H1 (cell line): Measurements from ENCODE around the gene TGOLN2. TPM values are rescaled to one million over a fixed set of nuclear protein-coding genes. Genes with fewer than 3 reads are reported as not detected.

Source experiments
- CTCF ChIA-PET: fragments of 300-600 bp; sonication (Branson Sonifier 250); formaldehyde crosslinking; loops from one replicate; lab custom pipeline; 2021; ENCODE audit not compliant: partially characterized antibody; lab: Charles Lee
- POLR2A ChIA-PET: fragments of 300-600 bp; sonication (Branson Sonifier 250); formaldehyde crosslinking; loops from one replicate; lab custom pipeline; 2021; ENCODE audit warnings: inconsistent platforms; ENCODE audit not compliant: partially characterized antibody; lab: Charles Lee
- DNase-seq, 2 experiments: peaks; one replicate each; pipeline versions ENCODE4 v3.0.0 to v3.0.0-alpha.2; 2010 to 2022; ENCODE audit warnings: low spot score in 2 of 2, low read depth in 1 of 2, mixed read lengths in 1 of 2
- FAIRE-seq: peaks from 2 replicates; lab custom pipeline; 2011; peaks lifted over from hg19 to GRCh38; lab: Jason Lieb, UNC
- H2AFZ ChIP-seq: 2 replicates; pipeline ENCODE4 v1.8.1; 2012; ENCODE audit warnings: low read length, inconsistent platforms
- H2AK5ac ChIP-seq: 2 replicates; pipeline ENCODE4 v1.6.1; 2013; ENCODE audit warnings: low read depth, low read length
- H2BK120ac ChIP-seq: replicated peaks from 2 replicates; pipeline ENCODE3; 2013; ENCODE audit warnings: low read depth, low read length, inconsistent platforms
- H2BK12ac ChIP-seq: 2 replicates; pipeline ENCODE4 v1.6.1; 2013; ENCODE audit warnings: low read depth, low read length
- H2BK15ac ChIP-seq: 2 replicates; pipeline ENCODE4 v1.6.1; 2013; ENCODE audit warnings: low read length
- H2BK20ac ChIP-seq: 2 replicates; pipeline ENCODE4 v1.6.1; 2013; ENCODE audit warnings: low read length
- H2BK5ac ChIP-seq: 2 replicates; pipeline ENCODE4 v1.6.1; 2013; ENCODE audit warnings: low read depth, low read length
- H3K14ac ChIP-seq: 2 replicates; pipeline ENCODE4 v1.6.1; 2013; ENCODE audit warnings: inconsistent platforms; ENCODE audit not compliant: insufficient read length
- H3K18ac ChIP-seq: 2 replicates; pipeline ENCODE4 v1.6.1; 2013; ENCODE audit warnings: low read length; ENCODE audit errors: extremely low read depth
- H3K23ac ChIP-seq: 2 replicates; pipeline ENCODE4 v1.6.1; 2013; ENCODE audit warnings: inconsistent platforms; ENCODE audit not compliant: insufficient read length
- H3K23me2 ChIP-seq: 2 replicates; pipeline ENCODE4 v1.6.1; 2013; ENCODE audit warnings: low read depth, low read length
- H3K27ac ChIP-seq: 2 replicates; pipeline ENCODE4 v1.6.1; 2011; ENCODE audit warnings: low read depth, low read length, inconsistent platforms
- H3K27me3 ChIP-seq, 4 experiments: replicated peaks in 1 of 4; 1 replicate in 1 of 4; 2 replicates in 3 of 4; pipeline versions ENCODE4 v1.6.1 to v1.8.1; 2011 to 2013; ENCODE audit warnings: low read length in 3 of 4, mild to moderate bottlenecking in 3 of 4, inconsistent platforms in 2 of 4, mixed read lengths in 2 of 4, moderate library complexity in 1 of 4; ENCODE audit not compliant: control insufficient read depth in 3 of 4, insufficient read depth in 3 of 4; ENCODE audit errors: extremely low read depth in 1 of 4
- H3K36me3 ChIP-seq, 4 experiments: 2 replicates each; pipeline versions ENCODE4 v1.6.1 to v1.8.1; 2011 to 2013; ENCODE audit warnings: mild to moderate bottlenecking in 4 of 4, low read length in 3 of 4, moderate library complexity in 2 of 4, control low read depth in 1 of 4, inconsistent platforms in 1 of 4; ENCODE audit not compliant: insufficient read depth in 4 of 4, control insufficient read depth in 2 of 4
- H3K4ac ChIP-seq: replicated peaks from 2 replicates; pipeline ENCODE3; 2013; ENCODE audit warnings: low read length, low read depth, mixed read lengths, inconsistent platforms; ENCODE audit not compliant: insufficient read length
- H3K4me1 ChIP-seq, 4 experiments: replicated peaks in 1 of 4; 1 replicate in 1 of 4; 2 replicates in 3 of 4; pipeline versions ENCODE4 v1.6.1 to v1.8.1; 2011 to 2013; ENCODE audit warnings: low read length in 3 of 4, inconsistent platforms in 2 of 4, mixed read lengths in 1 of 4; ENCODE audit not compliant: insufficient read depth in 4 of 4, control insufficient read depth in 3 of 4
- H3K4me2 ChIP-seq, 2 experiments: 2 replicates each; pipeline versions ENCODE4 v1.6.1 to v1.8.1; 2011 to 2013; ENCODE audit warnings: low read depth in 2 of 2, low read length in 2 of 2, control low read depth in 1 of 2, inconsistent platforms in 1 of 2, mild to moderate bottlenecking in 1 of 2; ENCODE audit not compliant: insufficient read depth in 1 of 2
- H3K4me3 ChIP-seq, 4 experiments: fragments of 200-600, 300-600 bp in 1 of 4; sonication (generic), shearing (Covaris generic), sonication (Bioruptor Twin) in 1 of 4; 2 replicates each; pipeline versions ENCODE4 v1.5.1 to v1.8.1; 2011 to 2016; ENCODE audit warnings: low read length in 4 of 4, low read depth in 3 of 4, control low read depth in 2 of 4, inconsistent platforms in 2 of 4, mild to moderate bottlenecking in 2 of 4, mixed read lengths in 1 of 4, moderate library complexity in 1 of 4; ENCODE audit not compliant: insufficient read depth in 2 of 4; ENCODE audit errors: extremely low read depth in 1 of 4
- H3K56ac ChIP-seq: replicated peaks from 2 replicates; pipeline ENCODE3; 2013; ENCODE audit warnings: low read depth, mild to moderate bottlenecking, mixed read lengths, low read length, inconsistent platforms; ENCODE audit not compliant: insufficient read length
- H3K79me1 ChIP-seq: 2 replicates; pipeline ENCODE4 v1.6.1; 2013; ENCODE audit warnings: low read depth, low read length, control low read depth
- H3K79me2 ChIP-seq, 2 experiments: 2 replicates each; pipeline versions ENCODE4 v1.6.1 to v1.8.1; 2012 to 2013; ENCODE audit warnings: low read length in 2 of 2, mild to moderate bottlenecking in 2 of 2, inconsistent platforms in 1 of 2; ENCODE audit not compliant: insufficient read depth in 2 of 2, control insufficient read depth in 1 of 2
- H3K9ac ChIP-seq, 4 experiments: replicated peaks in 1 of 4; 1 replicate in 1 of 4; 2 replicates in 3 of 4; pipeline versions ENCODE4 v1.6.1 to v1.8.1; 2011 to 2013; ENCODE audit warnings: low read depth in 3 of 4, low read length in 3 of 4, control low read depth in 2 of 4, mild to moderate bottlenecking in 2 of 4, moderate library complexity in 2 of 4, inconsistent platforms in 1 of 4; ENCODE audit errors: extremely low read depth in 1 of 4
- H3K9me3 ChIP-seq, 2 experiments: 2 replicates each; pipeline versions ENCODE4 v1.6.1 to v1.8.1; 2012 to 2013; ENCODE audit warnings: mild to moderate bottlenecking in 2 of 2, moderate library complexity in 2 of 2, control low read depth in 1 of 2, inconsistent platforms in 1 of 2, low read depth in 1 of 2, low read length in 1 of 2, mixed read lengths in 1 of 2; ENCODE audit not compliant: insufficient read depth in 2 of 2
- H4K20me1 ChIP-seq, 2 experiments: replicated peaks in 1 of 2; 2 replicates each; pipeline versions ENCODE3 to v1.8.1; 2011 to 2013; ENCODE audit warnings: inconsistent platforms in 2 of 2, low read length in 2 of 2, mild to moderate bottlenecking in 1 of 2; ENCODE audit not compliant: insufficient read depth in 2 of 2, control insufficient read depth in 1 of 2
- H4K5ac ChIP-seq: 2 replicates; pipeline ENCODE4 v1.6.1; 2013; ENCODE audit warnings: low read length, low read depth, mixed read lengths, inconsistent platforms; ENCODE audit not compliant: insufficient read length
- H4K8ac ChIP-seq: 2 replicates; pipeline ENCODE4 v1.8.0; 2013; ENCODE audit warnings: mild to moderate bottlenecking, moderate library complexity, low read length, inconsistent platforms; ENCODE audit not compliant: insufficient read depth; ENCODE audit errors: extremely low read depth
- H4K91ac ChIP-seq: replicated peaks from 2 replicates; pipeline ENCODE3; 2013; ENCODE audit warnings: low read length, mixed read lengths, inconsistent platforms; ENCODE audit not compliant: insufficient read length
- ASH2L ChIP-seq: fragments of 200-600, 300-600 bp; sonication (generic); IDR thresholded peaks from one replicate; pipeline ENCODE4 v1.7.1; 2017; ENCODE audit warnings: low read length
- BACH1 ChIP-seq: IDR thresholded peaks from 2 replicates; pipeline ENCODE4 v1.6.1; 2012; ENCODE audit warnings: low read length, improper control_type of control experiment
- BRCA1 ChIP-seq: IDR thresholded peaks from 2 replicates; pipeline ENCODE4 v1.6.1; 2012; ENCODE audit warnings: low read depth, low read length, improper control_type of control experiment
- CBX8 ChIP-seq: fragments of 300-800, 300-1000 bp; sonication (generic); IDR thresholded peaks from 2 replicates; pipeline ENCODE4 v1.7.1; 2016; ENCODE audit warnings: low read depth, low read length, borderline replicate concordance
- CHD2 ChIP-seq: IDR thresholded peaks from 2 replicates; pipeline ENCODE4 v1.6.1; 2012; ENCODE audit warnings: low read length, improper control_type of control experiment
- JUN ChIP-seq: IDR thresholded peaks from 2 replicates; pipeline ENCODE4 v1.6.1; 2011; ENCODE audit warnings: low read depth, mild to moderate bottlenecking, improper control_type of control experiment, low read length
- POLR2A ChIP-seq, 2 experiments: IDR thresholded peaks; 1 replicate in 1 of 2; 2 replicates in 1 of 2; pipeline ENCODE4 v1.6.1; 2011; ENCODE audit warnings: low read depth in 2 of 2, low read length in 2 of 2, mild to moderate bottlenecking in 2 of 2; ENCODE audit errors: control extremely low read depth in 1 of 2
- RFX5 ChIP-seq: IDR thresholded peaks from 2 replicates; pipeline ENCODE4 v1.6.1; 2011; ENCODE audit warnings: low read depth, low read length, improper control_type of control experiment, borderline replicate concordance
- SP2 ChIP-seq: IDR thresholded peaks from 2 replicates; pipeline ENCODE4 v1.6.1; 2012; ENCODE audit warnings: mild to moderate bottlenecking, low read length, inconsistent platforms
- TEAD4 ChIP-seq: IDR thresholded peaks from 2 replicates; pipeline ENCODE4 v1.6.1; 2012; ENCODE audit warnings: low read depth, low read length, inconsistent platforms, mixed read lengths
- USF2 ChIP-seq: IDR thresholded peaks from 2 replicates; pipeline ENCODE4 v1.6.1; 2011; ENCODE audit warnings: low read length, improper control_type of control experiment
- YY1 ChIP-seq: IDR thresholded peaks from 2 replicates; pipeline ENCODE4 v1.6.1; 2011; ENCODE audit warnings: low read depth, mild to moderate bottlenecking, low read length
- WGBS, 2 experiments: shearing (Covaris generic) in 1 of 2; methylation state at CpG; one replicate each; pipeline versions ENCODE4 v1.1.6 to v1.1.7; 2013 to 2015; ENCODE audit warnings: low lambda C conversion rate in 2 of 2, mixed read lengths in 2 of 2, inconsistent platforms in 1 of 2, low coverage in 1 of 2, missing lambda C conversion rate in 1 of 2; ENCODE audit not compliant: insufficient replicate concordance in 2 of 2, insufficient coverage in 1 of 2, insufficient read length in 1 of 2; ENCODE audit errors: extremely low coverage in 1 of 2, missing lambda C conversion rate in 1 of 2; 5-methylcytosine and 5-hydroxymethylcytosine counted together
- polyA plus RNA-seq, 7 experiments: library from polyadenylated mRNA; depleted of rRNA in 3 of 7; stranded (reverse) in 5 of 7; unstranded in 2 of 7; fragments of >200 nt in 5 of 7; fragments of 200-250 nt in 2 of 7; gene quantifications; 1 replicate in 5 of 7; 2 replicates in 1 of 7; 4 replicates in 1 of 7; pipeline versions ENCODE4 v1.2.1 to v1.2.3, GENCODE V29; 2011 to 2013; ENCODE audit warnings: missing spikeins in 2 of 7, mixed read lengths in 2 of 7
- total RNA-seq: library from RNA; stranded (reverse); fragmentation: NEBNext Ultra II Directional; extraction: Animal tissue kit (Norgen Biotek cat#: 25700); gene quantifications from 2 replicates; pipeline ENCODE4 v1.2.1, GENCODE V29; 2021
- TF ChIP-seq, protein P1 (sequence below): IDR thresholded peaks from 2 replicates; pipeline ENCODE4 v1.6.1; 2012; ENCODE audit warnings: inconsistent platforms

TGOLN2 gene
- total and polyA plus RNA-seq, 2 of the 8 experiments (the other 6 are each of a cell fraction or from before 2014, with no cell fraction given), result 33.9 to 38.9 TPM

DNA sequence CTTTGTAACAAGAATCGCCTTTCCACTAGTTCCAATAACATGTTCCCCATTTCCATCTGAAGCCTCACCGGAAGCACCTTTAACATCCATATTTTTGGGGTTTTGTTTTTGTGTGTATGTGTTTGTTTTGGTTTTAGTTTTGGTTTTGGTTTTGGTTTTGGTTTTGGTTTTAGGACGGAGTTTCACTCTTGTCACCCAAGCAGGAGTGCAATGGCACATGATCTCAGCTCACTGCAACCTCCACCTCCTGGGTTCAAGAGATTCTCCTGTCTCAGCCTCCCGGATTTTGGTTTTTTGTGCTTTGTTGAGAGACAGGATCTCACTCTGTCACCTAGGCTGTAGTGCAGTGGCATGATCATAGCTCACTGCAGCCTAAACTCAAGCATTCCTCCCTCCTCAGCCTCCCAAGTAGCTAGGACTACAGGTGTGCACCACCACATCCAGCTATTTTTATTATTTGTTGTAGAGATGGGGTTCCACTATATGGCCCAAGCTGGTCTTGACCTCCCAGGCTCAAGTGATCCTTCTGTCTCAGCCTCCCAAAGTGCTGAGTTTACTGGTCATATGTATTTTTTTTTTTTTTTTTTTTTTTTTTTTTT, 36.3 kb downstream of the TGOLN2 start:
- DNase-seq (no peak), FAIRE-seq (no peak)
- H3K27ac ChIP-seq, result no peak overlapping the region
- H4K8ac ChIP-seq, result no peak overlapping the region
- 95% methylated on average over 4 of the region's 4 CpGs; no CpG with 5 or more reads in 1 of the 2 experiments for WGBS, 2 experiments
- no peak overlapping the region for H2AK5ac ChIP-seq
- no peak overlapping the region for H2BK12ac ChIP-seq
- peaks cover 0 to 3% of the 10 kb centered on the region in 2 experiments for H4K20me1 ChIP-seq
- H3K23ac ChIP-seq, result no peak overlapping the region
- H2AFZ ChIP-seq, result no peak overlapping the region
- H3K18ac ChIP-seq, result no peak overlapping the region
- no peak overlapping the region for H3K4me3 ChIP-seq
- no peak overlapping the region for H2BK15ac ChIP-seq
- no peak overlapping the region for H2BK20ac ChIP-seq
- H3K79me2 ChIP-seq, result peaks cover 0 to 15% of the 10 kb centered on the region in 2 experiments; a peak in 1 of 4 replicates
- H3K79me1 ChIP-seq, result peaks cover 3% of the 10 kb centered on the region; the same call in 1 of the 2 replicates
- H2BK120ac ChIP-seq, result no peak overlapping the region
- peaks cover 2 to 21% (median 8%) of the 10 kb centered on the region in 4 experiments; a peak in 4 of 8 replicates for H3K36me3 ChIP-seq
- no peak overlapping the region for H3K9ac ChIP-seq
- H3K23me2 ChIP-seq, result no peaks in the 10 kb centered on the region
- no peak overlapping the region for H3K4ac ChIP-seq
- H3K9me3 ChIP-seq, result no peaks in the 10 kb centered on the region
- H4K91ac ChIP-seq, result no peak overlapping the region
- no peaks in the 10 kb centered on the region for H3K27me3 ChIP-seq
- no peak overlapping the region for H3K4me2 ChIP-seq
- H4K5ac ChIP-seq, result no peak overlapping the region
- H2BK5ac ChIP-seq, result no peak overlapping the region
- ChIA-PET POLR2A (interaction anchor here (0.6 to 1.6 kb wide), 5 partner anchors 16 to 231 kb away, joined by 3 to 4 read pairs (median 3); no protein-coding TSS in a partner anchor), CTCF (interaction anchor here (0.6 to 2.2 kb wide), 13 partner anchors 9 to 228 kb away, joined by 3 to 14 read pairs (median 3); no protein-coding TSS in a partner anchor)
- peaks cover 0 to 16% (median 1%) of the 10 kb centered on the region in 4 experiments; a peak in 3 of 7 replicates for H3K4me1 ChIP-seq
- no peak overlapping the region for H3K56ac ChIP-seq
- H3K14ac ChIP-seq, result no peak overlapping the region
- TF ChIP-seq TEAD4, result no peak
- TF ChIP-seq YY1, result no peak
- TF ChIP-seq SP2, result no peak
- no peak for TF ChIP-seq RFX5
- TF ChIP-seq USF2, result no peak
- TF ChIP-seq BACH1, result no peak
- TF ChIP-seq, protein P1, sequence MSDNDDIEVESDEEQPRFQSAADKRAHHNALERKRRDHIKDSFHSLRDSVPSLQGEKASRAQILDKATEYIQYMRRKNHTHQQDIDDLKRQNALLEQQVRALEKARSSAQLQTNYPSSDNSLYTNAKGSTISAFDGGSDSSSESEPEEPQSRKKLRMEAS, result no peak
- TF ChIP-seq POLR2A (IDR thresholded peaks at IDR 0.05; ENCODE audit: control extremely low read depth in 1 of 2, low read depth in 2 of 2, low read length in 2 of 2), result no peak
- TF ChIP-seq BRCA1, result no peak
- TF ChIP-seq CBX8, result no peak
- no peak for TF ChIP-seq ASH2L
- TF ChIP-seq JUN, result no peak
- no peak for TF ChIP-seq CHD2
